BJ (cell line): ENCODE measurements around the gene RAB3IL1. TPM values are rescaled to one million over a fixed set of nuclear protein-coding genes. Genes with fewer than 3 reads are reported as not detected.

ENCODE experiments used
- CTCF ChIA-PET: fragments of 350-600 bp; formaldehyde crosslinking; extraction: SDS; loops from one replicate; lab custom pipeline; 2021; ENCODE audit warnings: antibody characterized with exemption, inconsistent platforms; lab: Yijun Ruan, JAX
- POLR2A ChIA-PET: fragments of 300-600 bp; sonication (Branson Sonifier 250); formaldehyde crosslinking; extraction: SDS; loops from one replicate; lab custom pipeline; 2021; ENCODE audit warnings: antibody characterized with exemption; lab: Charles Lee
- DNase-seq: peaks from one replicate; pipeline ENCODE4 v3.0.0-alpha.2; 2011; ENCODE audit warnings: low read depth
- H3K27me3 ChIP-seq: 2 replicates; pipeline ENCODE4 v1.6.0; 2011; ENCODE audit warnings: low read length; ENCODE audit not compliant: control insufficient read depth, insufficient read depth
- H3K36me3 ChIP-seq: 2 replicates; pipeline ENCODE4 v1.5.1; 2011; ENCODE audit warnings: low read length; ENCODE audit not compliant: control insufficient read depth, insufficient read depth
- H3K4me3 ChIP-seq: 2 replicates; pipeline ENCODE4 v1.5.1; 2011; ENCODE audit warnings: low read depth, mild to moderate bottlenecking, control low read depth, low read length
- polyA plus RNA-seq: library from polyadenylated mRNA; depleted of rRNA; stranded (reverse); fragments of >200 nt; gene quantifications from 2 replicates; pipeline ENCODE4 v1.2.3, GENCODE V29; 2011
- TF ChIP-seq, protein P1 (sequence below): IDR thresholded peaks from 2 replicates; pipeline ENCODE4 v1.5.1; 2011; ENCODE audit warnings: low read depth, mild to moderate bottlenecking, control low read depth, inconsistent platforms, low read length, moderate library complexity; ENCODE audit not compliant: insufficient read depth

The RAB3IL1 gene
- polyA plus RNA-seq, 1 experiment: 15.1 TPM

DNA sequence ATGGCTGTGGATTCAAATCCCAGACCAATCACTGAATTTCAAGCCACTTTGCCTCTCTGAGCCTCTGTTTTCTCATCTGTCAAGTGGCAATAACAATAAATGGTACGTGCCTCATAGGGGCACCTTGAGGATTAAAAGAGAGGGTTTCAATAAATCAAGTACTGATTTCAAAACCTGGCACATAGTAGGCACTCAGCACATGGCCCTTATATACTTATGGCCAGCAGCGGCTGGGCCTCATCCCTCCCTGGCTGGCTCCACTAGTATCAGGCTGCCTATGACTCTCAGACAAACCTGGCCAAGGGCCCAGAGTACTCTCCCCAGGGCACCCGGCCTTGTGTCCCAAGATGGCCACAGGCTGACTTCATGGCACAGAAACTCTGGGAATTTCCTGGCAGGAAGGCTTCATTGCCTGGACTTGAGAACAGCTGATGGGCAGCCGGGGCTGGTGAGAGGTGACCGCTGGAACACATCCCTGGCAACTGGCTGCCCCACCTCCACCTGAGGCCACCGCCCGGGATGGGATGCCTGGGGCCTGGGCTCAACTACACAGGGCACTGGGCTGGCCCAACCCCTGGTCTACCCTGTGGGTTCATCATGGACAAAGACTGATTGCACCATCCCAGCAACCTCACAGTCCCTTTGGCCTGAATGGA lies 29.4 kb downstream of the RAB3IL1 start:
- POLR2A ChIA-PET: interaction anchor here (0.6 kb wide), 1 partner anchor 35 kb away, joined by 3 read pairs; no protein-coding TSS in a partner anchor
- CTCF ChIA-PET: interaction anchor here (1.2 to 3.1 kb wide), 8 partner anchors 9 to 235 kb away, joined by 3 to 16 read pairs (median 4); no protein-coding TSS in a partner anchor
- H3K4me3 ChIP-seq: no peak overlapping the region
- TF ChIP-seq, protein P1, sequence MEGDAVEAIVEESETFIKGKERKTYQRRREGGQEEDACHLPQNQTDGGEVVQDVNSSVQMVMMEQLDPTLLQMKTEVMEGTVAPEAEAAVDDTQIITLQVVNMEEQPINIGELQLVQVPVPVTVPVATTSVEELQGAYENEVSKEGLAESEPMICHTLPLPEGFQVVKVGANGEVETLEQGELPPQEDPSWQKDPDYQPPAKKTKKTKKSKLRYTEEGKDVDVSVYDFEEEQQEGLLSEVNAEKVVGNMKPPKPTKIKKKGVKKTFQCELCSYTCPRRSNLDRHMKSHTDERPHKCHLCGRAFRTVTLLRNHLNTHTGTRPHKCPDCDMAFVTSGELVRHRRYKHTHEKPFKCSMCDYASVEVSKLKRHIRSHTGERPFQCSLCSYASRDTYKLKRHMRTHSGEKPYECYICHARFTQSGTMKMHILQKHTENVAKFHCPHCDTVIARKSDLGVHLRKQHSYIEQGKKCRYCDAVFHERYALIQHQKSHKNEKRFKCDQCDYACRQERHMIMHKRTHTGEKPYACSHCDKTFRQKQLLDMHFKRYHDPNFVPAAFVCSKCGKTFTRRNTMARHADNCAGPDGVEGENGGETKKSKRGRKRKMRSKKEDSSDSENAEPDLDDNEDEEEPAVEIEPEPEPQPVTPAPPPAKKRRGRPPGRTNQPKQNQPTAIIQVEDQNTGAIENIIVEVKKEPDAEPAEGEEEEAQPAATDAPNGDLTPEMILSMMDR: no peak
- peak; percentile 72 for DNase-seq
- H3K27me3 ChIP-seq: no peaks in the 10 kb centered on the region
- peaks cover 6% of the 10 kb centered on the region; the same call in 1 of the 2 replicates for H3K36me3 ChIP-seq

DNA sequence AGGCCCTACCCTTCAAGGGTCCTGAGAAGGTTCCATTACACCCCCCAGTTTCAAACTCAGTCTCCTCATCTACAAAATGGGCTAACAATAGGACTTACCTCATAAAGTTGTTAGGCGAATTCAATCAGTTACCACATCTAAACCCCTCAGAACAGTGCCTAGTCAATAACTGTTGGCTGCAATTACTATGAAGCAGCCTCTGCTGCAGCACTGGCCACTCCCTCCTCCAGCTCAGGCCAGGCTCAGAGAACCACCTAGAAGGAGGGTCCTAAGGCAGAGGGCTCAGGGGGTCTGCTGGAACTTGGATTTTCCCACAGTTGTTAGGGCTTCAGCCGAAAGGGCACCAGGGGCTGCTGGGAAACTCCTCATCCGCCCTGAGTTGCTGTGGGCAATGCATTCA lies 30.7 kb downstream of the RAB3IL1 start:
- Histone ChIP-seq H3K36me3 (peaks cover 6% of the 10 kb centered on the region; the same call in 1 of the 2 replicates), H3K4me3 (no peak overlapping the region), H3K27me3 (no peaks in the 10 kb centered on the region)
- POLR2A ChIA-PET: no interaction called here
- CTCF ChIA-PET: interaction anchor here (0.5 to 3.1 kb wide), 6 partner anchors 11 to 220 kb away, joined by 3 to 16 read pairs (median 5); no protein-coding TSS in a partner anchor
- DNase-seq: no peak
- TF ChIP-seq, protein P1: no peak

DNA sequence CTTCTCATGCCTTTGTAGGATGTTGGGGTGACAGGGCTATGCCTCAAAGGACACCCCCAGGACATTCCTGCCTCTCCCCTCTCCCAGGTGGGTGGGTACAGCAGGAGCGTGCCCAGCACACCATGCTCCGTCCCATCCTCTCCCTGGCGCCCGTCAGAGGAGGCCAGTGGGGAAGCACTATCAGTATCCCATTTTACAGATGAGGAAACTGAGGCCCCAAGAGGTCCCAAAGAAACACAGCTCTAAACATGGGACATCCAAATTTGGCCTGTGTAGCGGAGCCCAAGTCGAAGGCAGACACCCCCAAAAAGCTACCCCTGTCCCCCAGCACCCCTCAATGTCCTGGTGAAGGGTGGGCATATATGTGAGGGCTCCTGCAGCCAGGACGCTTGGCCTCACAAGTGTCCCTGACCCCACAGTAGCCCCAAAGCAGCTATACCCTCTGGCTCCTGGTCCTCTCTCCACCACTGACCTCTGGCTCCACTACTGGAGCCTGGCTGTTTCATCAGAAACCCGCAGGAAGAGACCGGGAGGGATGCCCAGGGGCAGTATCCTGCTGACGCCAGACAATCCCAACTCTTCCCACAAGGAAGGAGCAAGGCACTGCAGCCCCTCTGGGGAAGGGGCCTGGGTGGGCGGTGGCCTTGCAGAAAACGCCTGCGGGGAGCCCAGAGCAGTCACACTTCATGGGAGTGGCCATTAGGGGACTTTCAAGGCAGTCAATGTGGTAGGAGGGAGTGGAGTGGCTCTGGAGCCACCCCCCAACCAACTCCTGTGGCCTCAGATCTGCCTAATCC lies 31.4 kb downstream of the RAB3IL1 start:
- TF ChIP-seq, protein P1: no peak
- no peak for DNase-seq
- Histone ChIP-seq H3K4me3 (no peak overlapping the region), H3K27me3 (no peaks in the 10 kb centered on the region), H3K36me3 (peaks cover 6% of the 10 kb centered on the region; the same call in 1 of the 2 replicates)
- ChIA-PET POLR2A (no interaction called here), CTCF (interaction anchor here (1.7 to 7.1 kb wide), 6 partner anchors 13 to 196 kb away, joined by 4 to 49 read pairs (median 6); no protein-coding TSS in a partner anchor)

DNA sequence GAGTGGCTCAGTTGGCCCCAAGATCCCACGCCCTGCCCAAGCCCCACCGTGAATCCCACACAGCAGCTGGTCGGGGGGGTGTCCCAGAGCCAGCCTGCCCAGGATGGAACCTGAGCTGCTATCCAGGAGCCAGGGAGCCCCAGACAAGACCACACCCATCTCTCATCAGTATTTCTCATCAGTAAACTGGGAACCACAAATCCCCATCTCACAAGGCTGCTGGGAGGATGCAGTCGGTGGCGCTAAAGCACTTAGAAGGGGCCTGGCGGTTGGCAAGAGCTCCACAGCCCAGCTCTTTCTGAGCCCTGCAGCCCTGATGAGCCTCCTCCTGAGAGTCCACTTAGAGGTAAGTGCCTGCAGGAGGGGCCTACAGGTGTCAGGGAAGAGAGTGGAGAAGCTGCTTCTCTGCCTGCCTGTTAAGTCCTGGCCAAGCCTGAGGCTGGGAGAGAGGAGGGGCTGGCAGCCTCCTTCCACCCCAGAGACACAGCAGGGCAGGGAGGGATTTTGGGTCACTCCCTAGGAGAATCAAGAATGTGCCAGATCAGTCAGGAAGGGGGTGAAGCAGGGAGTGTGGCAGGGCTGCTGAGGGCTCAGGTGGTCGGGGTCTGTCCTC lies 32.1 kb downstream of the RAB3IL1 start:
- POLR2A ChIA-PET: no interaction called here
- TF ChIP-seq, protein P1: no peak
- CTCF ChIA-PET: interaction anchor here (1.7 to 7.1 kb wide), 6 partner anchors 13 to 197 kb away, joined by 4 to 49 read pairs (median 6); no protein-coding TSS in a partner anchor
- H3K36me3 ChIP-seq: peaks cover 6% of the 10 kb centered on the region; the same call in 1 of the 2 replicates
- H3K27me3 ChIP-seq: no peaks in the 10 kb centered on the region
- H3K4me3 ChIP-seq: no peak overlapping the region
- DNase-seq: no peak

DNA sequence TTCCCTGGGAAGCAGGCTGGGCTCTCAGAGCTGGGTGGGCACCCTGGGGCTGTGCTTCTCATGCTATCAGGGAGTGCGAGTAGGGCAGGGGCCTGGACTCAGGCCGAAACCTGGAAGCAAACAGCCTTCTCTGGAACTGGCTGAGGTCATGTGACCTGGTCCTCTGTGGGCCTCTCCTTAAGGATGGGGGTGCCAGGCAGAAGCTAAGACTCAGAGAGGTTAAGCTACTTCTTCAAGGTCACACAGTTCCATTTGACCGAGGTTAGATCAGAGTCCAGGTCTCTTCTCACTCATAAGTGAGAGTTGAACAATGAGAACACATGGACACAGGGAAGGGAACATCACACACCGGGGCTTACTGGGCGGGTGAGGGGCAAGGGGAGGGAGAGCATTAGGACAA lies 33.4 kb downstream of the RAB3IL1 start:
- TF ChIP-seq, protein P1: no peak
- ChIA-PET POLR2A (no interaction called here), CTCF (interaction anchor here (1.0 to 7.1 kb wide), 7 partner anchors 12 to 198 kb away, joined by 3 to 49 read pairs (median 6); no protein-coding TSS in a partner anchor)
- DNase-seq: no peak
- Histone ChIP-seq H3K36me3 (peaks cover 8% of the 10 kb centered on the region; the same call in 1 of the 2 replicates), H3K4me3 (no peak overlapping the region), H3K27me3 (no peaks in the 10 kb centered on the region)
